PC-3 (cell line): ENCODE data around the gene SUGCT. TPM values are rescaled to one million over a fixed set of nuclear protein-coding genes. Genes with fewer than 3 reads are reported as not detected.

ENCODE experiments used
- ATAC-seq: fragments of 200-7000 bp; cut with Tn5 transposase; 2 replicates; pipeline ENCODE4 v1.9.1; 2020; ENCODE audit warnings: mild to moderate bottlenecking, moderate library complexity
- BruUV-seq: library from RNA; stranded (reverse); fragments of 400-500 nt; replicated peaks from 2 replicates; lab custom pipeline; 2021; lab: Mats Ljungman, UMichigan
- CTCF ChIA-PET: fragments of 300-600 bp; sonication (Branson Sonifier 250); formaldehyde crosslinking; loops from one replicate; lab custom pipeline; 2022; ENCODE audit warnings: antibody characterized with exemption; lab: Charles Lee
- POLR2A ChIA-PET: fragments of 300-600 bp; sonication (Branson Sonifier 250); formaldehyde crosslinking; loops from one replicate; lab custom pipeline; 2022; ENCODE audit warnings: antibody characterized with exemption; ENCODE audit not compliant: unreplicated experiment; lab: Charles Lee
- DNase-seq: peaks from one replicate; pipeline ENCODE4 v3.0.0-alpha.2; 2015
- H2AFZ ChIP-seq: fragments of 300-600 bp; sonication (generic); 2 replicates; pipeline ENCODE4 v1.6.0; 2016; ENCODE audit warnings: antibody characterized with exemption, low read length
- H3F3A ChIP-seq: fragments of 300-600 bp; sonication (generic); one replicate; pipeline ENCODE4 v1.6.0; 2017; ENCODE audit warnings: antibody characterized with exemption, low read length, control low read depth, mild to moderate bottlenecking; ENCODE audit not compliant: unreplicated experiment
- H3K27ac ChIP-seq: fragments of 300-600 bp; sonication (generic); 2 replicates; pipeline ENCODE4 v1.5.1; 2016; ENCODE audit warnings: mild to moderate bottlenecking, low read length
- H3K27me3 ChIP-seq: fragments of 300-600 bp; sonication (generic); 2 replicates; pipeline ENCODE4 v1.6.1; 2016; ENCODE audit warnings: low read length, mixed read lengths
- H3K36me3 ChIP-seq: fragments of 300-600 bp; sonication (generic); 2 replicates; pipeline ENCODE4 v1.6.1; 2016; ENCODE audit warnings: low read depth, mixed run types, low read length, mixed read lengths
- H3K4me1 ChIP-seq: fragments of 300-600 bp; sonication (generic); 2 replicates; pipeline ENCODE4 v1.5.1; 2016; ENCODE audit warnings: low read length; ENCODE audit not compliant: insufficient read depth
- H3K4me2 ChIP-seq: fragments of 300-600 bp; sonication (generic); 2 replicates; pipeline ENCODE4 v1.6.0; 2016; ENCODE audit warnings: low read length
- H3K4me3 ChIP-seq: fragments of 300-600 bp; sonication (generic); 2 replicates; pipeline ENCODE4 v1.5.1; 2016; ENCODE audit warnings: mild to moderate bottlenecking, low read length, mixed read lengths
- H3K79me2 ChIP-seq: fragments of 300-600 bp; sonication (generic); 2 replicates; pipeline ENCODE4 v1.6.1; 2017; ENCODE audit warnings: low read length, mixed read lengths
- H3K9ac ChIP-seq: fragments of 300-600 bp; sonication (generic); 2 replicates; pipeline ENCODE4 v1.6.0; 2016; ENCODE audit warnings: mild to moderate bottlenecking, low read length
- H3K9me2 ChIP-seq: fragments of 300-600 bp; sonication (generic); replicated peaks from 2 replicates; pipeline ENCODE4 v1.6.1; 2016; ENCODE audit warnings: mixed run types, low read length, mixed read lengths
- H3K9me3 ChIP-seq: fragments of 300-600 bp; sonication (generic); 2 replicates; pipeline ENCODE4 v1.6.1; 2016; ENCODE audit warnings: low read length, mixed read lengths
- H4K20me1 ChIP-seq: fragments of 300-600 bp; sonication (generic); 2 replicates; pipeline ENCODE4 v1.6.1; 2016; ENCODE audit warnings: low read length, mixed read lengths
- EZH2 ChIP-seq: fragments of 300-600 bp; sonication (generic); IDR thresholded peaks from one replicate; pipeline ENCODE4 v1.6.1; 2017; ENCODE audit warnings: antibody characterized with exemption, mild to moderate bottlenecking, low read length; ENCODE audit not compliant: unreplicated experiment
- EZH2phosphoT487 ChIP-seq: fragments of 300-600 bp; sonication (generic); IDR thresholded peaks from 2 replicates; pipeline ENCODE4 v1.6.1; 2018; ENCODE audit warnings: mild to moderate bottlenecking, antibody characterized with exemption, low read length, borderline replicate concordance
- intact Hi-C: fragments of 100-400 bp; cut with micrococcal nuclease; formaldehyde crosslinking; loops from 2 replicates; pipeline ENCODE4 v1.9.0; 2023
- total RNA-seq: library from RNA; depleted of rRNA; stranded (reverse); fragments of >200 nt; gene quantifications from 2 replicates; pipeline ENCODE4 v1.2.3, GENCODE V29; 2014
- TF ChIP-seq, protein P1 (sequence below): fragments of 300-600 bp; sonication (generic); conservative IDR thresholded peaks from 2 replicates; pipeline ENCODE4 v1.5.1; 2017; ENCODE audit warnings: antibody characterized with exemption, low read depth, mild to moderate bottlenecking, low read length

The SUGCT gene
- total RNA-seq, 1 experiment from 2014 or later = 2.9 TPM

- Histone ChIP-seq H3K4me1 (no peaks in the 10 kb centered on the region), H3K4me2 (no peak overlapping the region), H3K4me3 (no peak overlapping the region), H3K27ac (no peak overlapping the region), H3K27me3 (no peaks in the 10 kb centered on the region), H2AFZ (no peak overlapping the region), H3K9ac (no peak overlapping the region), H3K9me3 (no peaks in the 10 kb centered on the region), H3K36me3 (no peaks in the 10 kb centered on the region), H3F3A (no peaks in the 10 kb centered on the region), H3K79me2 (no peaks in the 10 kb centered on the region), H4K20me1 (no peaks in the 10 kb centered on the region), H3K9me2 (no peaks in the 10 kb centered on the region)
- TF ChIP-seq EZH2 (no peak), EZH2phosphoT487 (no peak)
- TF ChIP-seq, protein P1, sequence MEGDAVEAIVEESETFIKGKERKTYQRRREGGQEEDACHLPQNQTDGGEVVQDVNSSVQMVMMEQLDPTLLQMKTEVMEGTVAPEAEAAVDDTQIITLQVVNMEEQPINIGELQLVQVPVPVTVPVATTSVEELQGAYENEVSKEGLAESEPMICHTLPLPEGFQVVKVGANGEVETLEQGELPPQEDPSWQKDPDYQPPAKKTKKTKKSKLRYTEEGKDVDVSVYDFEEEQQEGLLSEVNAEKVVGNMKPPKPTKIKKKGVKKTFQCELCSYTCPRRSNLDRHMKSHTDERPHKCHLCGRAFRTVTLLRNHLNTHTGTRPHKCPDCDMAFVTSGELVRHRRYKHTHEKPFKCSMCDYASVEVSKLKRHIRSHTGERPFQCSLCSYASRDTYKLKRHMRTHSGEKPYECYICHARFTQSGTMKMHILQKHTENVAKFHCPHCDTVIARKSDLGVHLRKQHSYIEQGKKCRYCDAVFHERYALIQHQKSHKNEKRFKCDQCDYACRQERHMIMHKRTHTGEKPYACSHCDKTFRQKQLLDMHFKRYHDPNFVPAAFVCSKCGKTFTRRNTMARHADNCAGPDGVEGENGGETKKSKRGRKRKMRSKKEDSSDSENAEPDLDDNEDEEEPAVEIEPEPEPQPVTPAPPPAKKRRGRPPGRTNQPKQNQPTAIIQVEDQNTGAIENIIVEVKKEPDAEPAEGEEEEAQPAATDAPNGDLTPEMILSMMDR = no peak
- no TSS peak for BruUV-seq
- POLR2A ChIA-PET = interaction anchor here (0.7 kb wide), 1 partner anchor 15 kb away, joined by 4 read pairs; no protein-coding TSS in a partner anchor
- DNase-seq (no peak), ATAC-seq (no peak)
- intact Hi-C loops = no loop called here
- CTCF ChIA-PET = interaction anchor here (0.5 kb wide), 1 partner anchor 21 kb away, joined by 3 read pairs; no protein-coding TSS in a partner anchor
These were observed 237.1 kb downstream of the SUGCT start for GRCh38 chr7:40371806-40372440.

DNA sequence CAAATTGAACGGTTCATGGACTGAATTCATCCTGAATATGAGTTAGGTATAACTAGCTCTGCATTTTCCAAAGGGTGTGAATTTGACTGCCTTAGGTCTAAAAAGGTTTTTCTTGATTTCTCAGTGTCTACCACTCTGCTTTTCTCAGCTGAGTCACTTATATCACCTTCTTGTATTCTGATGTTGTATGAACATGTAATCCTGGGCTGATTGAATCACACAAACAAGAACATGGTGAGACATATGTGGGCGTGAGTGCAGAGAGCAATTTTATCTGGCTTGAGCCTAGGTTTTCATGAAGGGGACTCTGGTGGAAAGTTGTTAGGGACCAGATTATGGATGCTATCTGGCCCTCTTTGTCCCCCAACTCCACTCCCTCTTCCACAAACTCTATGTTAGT lies 239.8 kb downstream of the SUGCT start:
- no TSS peak for BruUV-seq
- Histone ChIP-seq H3K9me2 (no peaks in the 10 kb centered on the region), H3K27me3 (no peaks in the 10 kb centered on the region), H3K9ac (no peak overlapping the region), H3K79me2 (no peaks in the 10 kb centered on the region), H2AFZ (no peak overlapping the region), H3F3A (no peaks in the 10 kb centered on the region), H3K4me1 (no peaks in the 10 kb centered on the region), H3K4me2 (no peak overlapping the region), H3K4me3 (no peak overlapping the region), H4K20me1 (no peaks in the 10 kb centered on the region), H3K36me3 (no peaks in the 10 kb centered on the region), H3K9me3 (no peaks in the 10 kb centered on the region), H3K27ac (no peak overlapping the region)
- ChIA-PET POLR2A (no interaction called here), CTCF (no interaction called here)
- ATAC-seq = no peak
- no peak for DNase-seq
- intact Hi-C loops = no loop called here
- TF ChIP-seq, protein P1 = no peak
- TF ChIP-seq EZH2phosphoT487 = no peak
- no peak for TF ChIP-seq EZH2

GRCh38 chr7:40380111-40380510 lies 245.3 kb downstream of the SUGCT start:
- DNase-seq (no peak), ATAC-seq (no peak)
- Histone ChIP-seq H3K27ac (no peak overlapping the region), H3K79me2 (no peaks in the 10 kb centered on the region), H3K36me3 (no peaks in the 10 kb centered on the region), H3K27me3 (no peaks in the 10 kb centered on the region), H3K9ac (no peak overlapping the region), H2AFZ (no peak overlapping the region), H4K20me1 (no peaks in the 10 kb centered on the region), H3K4me3 (no peak overlapping the region), H3K9me3 (no peaks in the 10 kb centered on the region), H3K4me1 (no peaks in the 10 kb centered on the region), H3F3A (no peaks in the 10 kb centered on the region), H3K9me2 (no peaks in the 10 kb centered on the region), H3K4me2 (no peak overlapping the region)
- no TSS peak for BruUV-seq
- CTCF ChIA-PET = no interaction called here
- POLR2A ChIA-PET = no interaction called here
- TF ChIP-seq EZH2 (no peak), EZH2phosphoT487 (no peak)
- TF ChIP-seq, protein P1 = no peak
- intact Hi-C loops = no loop called here
